HepG2 (cell line): ENCODE results near the gene SHANK3. TPM values are rescaled to one million over a fixed set of nuclear protein-coding genes. Genes with fewer than 3 reads are reported as not detected.

ENCODE experiments used
- ATAC-seq: fragments of 200-7000 bp; cut with Tn5 transposase; 3 replicates; pipeline ENCODE4 v1.9.1; 2020; ENCODE audit warnings: mild to moderate bottlenecking, moderate library complexity
- BruUV-seq: library from RNA; stranded (reverse); fragments of 400-500 nt; replicated peaks from 2 replicates; lab custom pipeline; 2021; lab: Mats Ljungman, UMichigan
- CTCF ChIA-PET: fragments of 300-600 bp; formaldehyde crosslinking; extraction: SDS; loops from one replicate; lab custom pipeline; 2021; ENCODE audit warnings: low total read pairs, inconsistent platforms, low intra/inter-chr PET ratio; lab: Yijun Ruan, JAX
- POLR2A ChIA-PET: fragments of 350-600 bp; sonication (Branson Sonifier 250); formaldehyde crosslinking; loops from one replicate; lab custom pipeline; 2020; ENCODE audit warnings: antibody characterized with exemption, inconsistent platforms; lab: Yijun Ruan, JAX
- DNase-seq: peaks from one replicate; pipeline ENCODE4 v3.0.0-alpha.2; 2015; ENCODE audit warnings: low spot score
- FAIRE-seq: peaks from 3 replicates; lab custom pipeline; 2011; peaks lifted over from hg19 to GRCh38; lab: Jason Lieb, UNC
- H2AFZ ChIP-seq: one replicate; pipeline ENCODE4 v1.6.1; 2011; ENCODE audit warnings: low read length, inconsistent platforms
- H3K27ac ChIP-seq: fragments of 300-600 bp; 3 replicates; pipeline ENCODE4 v1.8.0; 2011; ENCODE audit warnings: mixed run types, mild to moderate bottlenecking, mixed read lengths, low read length, inconsistent platforms; ENCODE audit not compliant: insufficient read depth; ENCODE audit errors: extremely low read length
- H3K27me3 ChIP-seq, 2 experiments: fragments of 200-600 bp in 1 of 2; 2 replicates in 1 of 2; 3 replicates in 1 of 2; pipeline versions ENCODE4 v1.6.0 to v1.8.0; 2011; ENCODE audit warnings: low read length in 2 of 2, mild to moderate bottlenecking in 2 of 2, moderate library complexity in 2 of 2, inconsistent platforms in 1 of 2; ENCODE audit not compliant: insufficient read depth in 2 of 2, control insufficient read depth in 1 of 2
- H3K36me3 ChIP-seq, 2 experiments: fragments of 200-600 bp in 1 of 2; replicated peaks in 1 of 2; 2 replicates in 1 of 2; 3 replicates in 1 of 2; pipeline versions ENCODE4 v1.5.1 to v1.8.0; 2011; ENCODE audit warnings: low read length in 2 of 2, inconsistent platforms in 1 of 2; ENCODE audit not compliant: insufficient read depth in 2 of 2, control insufficient read depth in 1 of 2
- H3K4me1 ChIP-seq: 2 replicates; pipeline ENCODE4 v1.5.1; 2012; ENCODE audit warnings: low read length, inconsistent platforms; ENCODE audit not compliant: insufficient read depth
- H3K4me2 ChIP-seq: 2 replicates; pipeline ENCODE4 v1.6.0; 2011; ENCODE audit warnings: low read depth, low read length, inconsistent platforms
- H3K4me3 ChIP-seq, 3 experiments: fragments of 200-600 bp in 1 of 3; sonication (generic), shearing (Covaris generic) in 1 of 3; replicated peaks in 1 of 3; 2 replicates each; pipeline ENCODE4 v1.5.1; 2011 to 2016; ENCODE audit warnings: low read length in 3 of 3, inconsistent platforms in 2 of 3, low read depth in 2 of 3, mild to moderate bottlenecking in 2 of 3, control low read depth in 1 of 3, mixed read lengths in 1 of 3; ENCODE audit not compliant: insufficient read depth in 1 of 3
- H3K79me2 ChIP-seq: one replicate; pipeline ENCODE4 v1.6.1; 2011; ENCODE audit warnings: low read length, inconsistent platforms; ENCODE audit not compliant: insufficient read depth
- H3K9ac ChIP-seq: 2 replicates; pipeline ENCODE4 v1.6.0; 2011; ENCODE audit warnings: mild to moderate bottlenecking, low read depth, low read length, inconsistent platforms; ENCODE audit not compliant: insufficient read depth
- H3K9me3 ChIP-seq: 2 replicates; pipeline ENCODE4 v1.5.1; 2012; ENCODE audit warnings: mild to moderate bottlenecking, low read length
- H4K20me1 ChIP-seq: 2 replicates; pipeline ENCODE4 v1.6.0; 2011; ENCODE audit warnings: inconsistent platforms, mild to moderate bottlenecking, low read length, moderate library complexity; ENCODE audit not compliant: insufficient read depth
- BCL6 ChIP-seq: IDR thresholded peaks from 2 replicates; pipeline ENCODE4 v1.6.1; 2016; ENCODE audit warnings: missing genetic modification reagents, missing compliant biosample characterization
- FOXP1 ChIP-seq, 2 experiments: fragments of 450-650 bp in 1 of 2; IDR thresholded peaks; 2 replicates each; pipeline ENCODE4 v1.6.1; 2017 to 2018; ENCODE audit warnings: antibody characterized with exemption in 1 of 2
- SIN3B ChIP-seq: fragments of 150-350 bp; IDR thresholded peaks from 2 replicates; pipeline ENCODE4 v1.6.1; 2014; ENCODE audit warnings: low read length
- ZNF513 ChIP-seq: sonication (generic); formaldehyde crosslinking; conservative IDR thresholded peaks from 2 replicates; pipeline ENCODE4 v1.5.0; 2020; ENCODE audit warnings: missing genetic modification reagents
- ZNF777 ChIP-seq: sonication (generic); formaldehyde crosslinking; IDR thresholded peaks from 2 replicates; pipeline ENCODE4 v1.4.0; 2020; ENCODE audit warnings: missing genetic modification reagents
- WGBS: methylation state at CpG from one replicate; pipeline ENCODE4 v1.1.6; 2017; ENCODE audit warnings: low lambda C conversion rate; 5-methylcytosine and 5-hydroxymethylcytosine counted together
- in situ Hi-C: cut with HindIII; loops from 2 replicates; pipeline ENCODE4 v1.10.0; 2017; ENCODE audit warnings: low pct_unique_long_range_greater_than_20kb; ENCODE audit not compliant: extremely low pct_ligation_motif_present
- intact Hi-C: fragments of 100-400 bp; cut with micrococcal nuclease; formaldehyde crosslinking; loops from one replicate; pipeline ENCODE4 v1.10.0; 2022; ENCODE audit not compliant: unreplicated experiment
- polyA plus RNA-seq, 8 experiments: library from polyadenylated mRNA; depleted of rRNA in 3 of 8; stranded (reverse) in 7 of 8; unstranded in 1 of 8; fragments of >200 nt; fragmentation: Illumina TruSeq in 4 of 8; extraction: Trizol in 4 of 8; gene quantifications; 2 replicates each; pipeline versions ENCODE4 v1.2.1 to v1.2.3, GENCODE V29; 2011 to 2016; ENCODE audit warnings: low read depth in 4 of 8, missing spikeins in 1 of 8, mixed read lengths in 1 of 8; ENCODE audit not compliant: insufficient read depth in 1 of 8
- total RNA-seq, 5 experiments: library from RNA; depleted of rRNA; stranded (reverse); fragments of >200 nt; fragmentation: Illumina TruSeq; extraction: Trizol; gene quantifications; 2 replicates each; pipeline ENCODE4 v1.2.3, GENCODE V29; 2016; ENCODE audit warnings: low read depth in 1 of 5
- TF ChIP-seq, protein P1 (sequence below), 2 experiments: sonication (generic) in 1 of 2; formaldehyde crosslinking in 1 of 2; IDR thresholded peaks; 2 replicates each; pipeline versions ENCODE4 v1.4.0 to v1.6.1; 2018 to 2020; ENCODE audit warnings: missing genetic modification reagents in 2 of 2, borderline replicate concordance in 1 of 2, low read depth in 1 of 2, mild to moderate bottlenecking in 1 of 2, missing biosample characterization in 1 of 2

SHANK3 gene
- total and polyA plus RNA-seq, 2 of the 13 experiments (the other 11 are each of a cell fraction or from before 2014, with no cell fraction given) = 2.9 to 4.6 TPM

GRCh38 chr22:50678218-50678650 is 5.6 kb downstream of the SHANK3 start:
- Histone ChIP-seq H3K4me2 (no peak overlapping the region), H3K4me1 (peaks cover 30% of the 10 kb centered on the region), H4K20me1 (no peaks in the 10 kb centered on the region), H2AFZ (no peak overlapping the region), H3K9ac (no peak overlapping the region), H3K4me3 (no peak overlapping the region), H3K27ac (no peak overlapping the region), H3K9me3 (no peaks in the 10 kb centered on the region), H3K36me3 (0 out of 5 replicates have a peak, but pooled peaks cover 0 to 3% of the 10 kb centered on the region in 2 experiments), H3K27me3 (no peaks in the 10 kb centered on the region; a peak in 1 of 5 replicates), H3K79me2 (no peaks in the 10 kb centered on the region)
- ATAC-seq = no peak
- in situ Hi-C loops = no loop called here
- WGBS = over 99% methylated on average over 15 of the region's 17 CpGs
- BruUV-seq = no TSS peak
- FAIRE-seq = no peak
- ChIA-PET POLR2A (no interaction called here), CTCF (no interaction called here)
- no peak for DNase-seq
- intact Hi-C loops = no loop called here
- no peak for TF ChIP-seq FOXP1 (IDR thresholded peaks at IDR 0.05)
- TF ChIP-seq FOXP1 (CRISPR knock-in tag; IDR thresholded peaks at IDR 0.05) = no peak
- no peak for TF ChIP-seq SIN3B
- TF ChIP-seq, protein P1, sequence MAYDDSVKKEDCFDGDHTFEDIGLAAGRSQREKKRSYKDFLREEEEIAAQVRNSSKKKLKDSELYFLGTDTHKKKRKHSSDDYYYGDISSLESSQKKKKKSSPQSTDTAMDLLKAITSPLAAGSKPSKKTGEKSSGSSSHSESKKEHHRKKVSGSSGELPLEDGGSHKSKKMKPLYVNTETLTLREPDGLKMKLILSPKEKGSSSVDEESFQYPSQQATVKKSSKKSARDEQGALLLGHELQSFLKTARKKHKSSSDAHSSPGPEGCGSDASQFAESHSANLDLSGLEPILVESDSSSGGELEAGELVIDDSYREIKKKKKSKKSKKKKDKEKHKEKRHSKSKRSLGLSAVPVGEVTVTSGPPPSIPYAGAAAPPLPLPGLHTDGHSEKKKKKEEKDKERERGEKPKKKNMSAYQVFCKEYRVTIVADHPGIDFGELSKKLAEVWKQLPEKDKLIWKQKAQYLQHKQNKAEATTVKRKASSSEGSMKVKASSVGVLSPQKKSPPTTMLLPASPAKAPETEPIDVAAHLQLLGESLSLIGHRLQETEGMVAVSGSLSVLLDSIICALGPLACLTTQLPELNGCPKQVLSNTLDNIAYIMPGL (CRISPR knock-in tag; IDR thresholded peaks at IDR 0.05; ENCODE audit: borderline replicate concordance in 1 of 2, low read depth in 1 of 2) = no peak
- no peak for TF ChIP-seq BCL6 (CRISPR knock-in tag)
- no peak for TF ChIP-seq ZNF777 (CRISPR knock-in tag)
- TF ChIP-seq ZNF513 (CRISPR knock-in tag) = no peak
